Measurements from ENCODE around the gene ANKRD2. TPM values are rescaled to one million over a fixed set of nuclear protein-coding genes. Genes with fewer than 3 reads are reported as not detected.

The ANKRD2 gene
- total and polyA plus RNA-seq, 10 of the 15 experiments (the other 5 are each of a cell fraction or from before 2014, with no cell fraction given): 0.18 to 0.23 TPM; not detected in 8

GRCh38 chr10:97574374-97575126 lies 2.0 kb downstream of the ANKRD2 start:
- ChIA-PET SMC1A (ENCODE audit: uncharacterized antibody, unreplicated experiment) (interaction anchor here (0.7 kb wide), 1 partner anchor 14 kb away, joined by 3 read pairs; no protein-coding TSS in a partner anchor), POLR2A (no interaction called here), CTCF (interaction anchor here (0.8 to 1.9 kb wide), 6 partner anchors 23 to 103 kb away, joined by 3 to 7 read pairs (median 4); no protein-coding TSS in a partner anchor), RAD21 (ENCODE audit: unreplicated experiment) (no interaction called here)
- Histone ChIP-seq H3K4me1 (ENCODE audit: control insufficient read depth, insufficient read depth, low read length) (no peaks in the 10 kb centered on the region), H3K4me2 (ENCODE audit: control insufficient read depth, insufficient read depth) (no peak overlapping the region), H3K9ac (ENCODE audit: control insufficient read depth, insufficient read depth, low read length) (no peak overlapping the region), H4K20me1 (ENCODE audit: control insufficient read depth, insufficient read depth) (no peaks in the 10 kb centered on the region), H3K4me3 (no peak overlapping the region), H2AFZ (ENCODE audit: control insufficient read depth, low read depth, low read length) (no peak overlapping the region), H3K79me2 (ENCODE audit: control insufficient read depth, insufficient read depth, low read length) (no peaks in the 10 kb centered on the region), H3K27ac (ENCODE audit: control insufficient read depth, insufficient read depth) (no peak overlapping the region), H3K27me3 (replicated peaks in 1 of 2; ENCODE audit: control insufficient read depth in 2 of 2, insufficient read depth in 2 of 2, low read length in 1 of 2) (no peaks in the 10 kb centered on the region; a peak in 1 of 4 replicates), H3K9me3 (replicated peaks; ENCODE audit: control insufficient read depth, insufficient read depth, low read length) (no peaks in the 10 kb centered on the region), H3K36me3 (ENCODE audit: control insufficient read depth in 2 of 2, insufficient read depth in 2 of 2, low read length in 1 of 2) (no peaks in the 10 kb centered on the region)
- 55% methylated on average over 4 of the region's 4 CpGs for WGBS (ENCODE audit: insufficient coverage, insufficient replicate concordance, low lambda C conversion rate, missing lambda C conversion rate)
- intact Hi-C loops (cut with micrococcal nuclease; ENCODE audit: unreplicated experiment): no loop called here
- DNase-seq (ENCODE audit: low read depth, low spot score) (no peak), ATAC-seq (no peak), FAIRE-seq (no peak)
- in situ Hi-C loops (cut with MboI): no loop called here
- BruUV-seq (replicated peaks): no TSS peak
- no peak for TF ChIP-seq NBN (IDR thresholded peaks at IDR 0.05)
- TF ChIP-seq ZBTB33 (IDR thresholded peaks at IDR 0.05): no peak
- no peak for TF ChIP-seq NFYB (IDR thresholded peaks at IDR 0.05; ENCODE audit: insufficient read depth, low read depth, low read length)
- no peak for TF ChIP-seq MTA2 (IDR thresholded peaks at IDR 0.05; ENCODE audit: low read depth)
- TF ChIP-seq ZSCAN29 (IDR thresholded peaks at IDR 0.05): no peak
- TF ChIP-seq SP1 (IDR thresholded peaks at IDR 0.05; ENCODE audit: low read depth, low read length): no peak
- TF ChIP-seq ZNF687 (IDR thresholded peaks at IDR 0.05): no peak
- TF ChIP-seq, protein P1, sequence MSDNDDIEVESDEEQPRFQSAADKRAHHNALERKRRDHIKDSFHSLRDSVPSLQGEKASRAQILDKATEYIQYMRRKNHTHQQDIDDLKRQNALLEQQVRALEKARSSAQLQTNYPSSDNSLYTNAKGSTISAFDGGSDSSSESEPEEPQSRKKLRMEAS (IDR thresholded peaks at IDR 0.05; ENCODE audit: low read depth, low read length): no peak
- TF ChIP-seq CHD4 (IDR thresholded peaks at IDR 0.05): no peak
- TF ChIP-seq SMAD1 (IDR thresholded peaks at IDR 0.05; ENCODE audit: low read depth, partially characterized antibody): no peak
- no peak for TF ChIP-seq STAT1 (conservative IDR thresholded peaks at IDR 0.05)
- TF ChIP-seq IKZF2 (IDR thresholded peaks at IDR 0.05): no peak
- no peak for TF ChIP-seq SUPT20H (IDR thresholded peaks at IDR 0.05; ENCODE audit: borderline replicate concordance, control insufficient read depth, low read depth, low read length)
- TF ChIP-seq ETV6 (conservative IDR thresholded peaks at IDR 0.05 in 1 of 2, IDR thresholded peaks at IDR 0.05 in 1 of 2; ENCODE audit: borderline replicate concordance in 1 of 2, low read depth in 1 of 2): no peak
- no peak for TF ChIP-seq SIX5 (IDR thresholded peaks at IDR 0.05; ENCODE audit: low read depth, low read length, severe bottlenecking)
- TF ChIP-seq HDGF (IDR thresholded peaks at IDR 0.05): no peak

Measured in GM12878 (cell line).